NT2/D1 (cell line): Measurements from ENCODE around the gene KCNC1.

Experiments
- SUZ12 ChIP-seq: IDR thresholded peaks from 2 replicates; pipeline ENCODE4 v1.6.1; 2011; ENCODE audit not compliant: insufficient read length, insufficient read depth; ENCODE audit errors: extremely low read depth
- YY1 ChIP-seq: IDR thresholded peaks from 2 replicates; pipeline ENCODE4 v1.6.1; 2011; ENCODE audit not compliant: insufficient read length, insufficient read depth

GRCh38 chr11:17695454-17696441 lies 38.8 kb upstream of the KCNC1 start:
- TF ChIP-seq SUZ12 (no peak), YY1 (no peak)
